CD4-positive, alpha-beta T cell treated with Interleukin-10 for 1 hour (primary cell): Measurements from ENCODE around the gene PAGR1.
A peak's percentile ranks its signal among the peaks of the same experiment; 100 is the strongest.
"Not testable (repeated sequence)": the region's sequence is repeated elsewhere in the genome, so short reads cannot be mapped to it uniquely, and the experiment has no call there.

Source experiments
- DNase-seq: peaks from one replicate; pipeline ENCODE4 v3.0.0-alpha.2; 2020

The PAGR1 gene

GRCh38 chr16:29815793-29816693, at the start of gene PAGR1:
Gene PAGR1, plus strand, starts transcription at chr16:29816152. Its CDS starts 374 bp downstream, at chr16:29816526.
- peak; percentile 100 for DNase-seq

GRCh38 chr16:29766571-29766970, 49.4 kb upstream of the PAGR1 start:
- DNase-seq = no peak

- DNase-seq = no peak
Measured at GRCh38 chr16:29767062-29767461, 48.9 kb upstream of the PAGR1 start.

- no peak for DNase-seq
Measured at GRCh38 chr16:29769507-29769906, 46.4 kb upstream of the PAGR1 start.

GRCh38 chr16:29770250-29770929, 45.6 kb upstream of the PAGR1 start:
- no peak for DNase-seq

- not testable (repeated sequence) for DNase-seq
Measured at GRCh38 chr16:29772330-29772729, 43.6 kb upstream of the PAGR1 start.

- DNase-seq = no peak
Measured at GRCh38 chr16:29774730-29775129, 41.2 kb upstream of the PAGR1 start.

GRCh38 chr16:29775742-29776408, 40.1 kb upstream of the PAGR1 start:
- DNase-seq = no peak

- no peak for DNase-seq
Measured at GRCh38 chr16:29777576-29778350, 38.2 kb upstream of the PAGR1 start, which contains the start of gene ZG16. Gene ZG16, plus strand, starts transcription at chr16:29778256. Its CDS starts 1,011 bp downstream, at chr16:29779267.

- no peak for DNase-seq
Measured at GRCh38 chr16:29779474-29779873, 36.5 kb upstream of the PAGR1 start.

GRCh38 chr16:29783094-29783953, 32.6 kb upstream of the PAGR1 start:
- not testable (repeated sequence) for DNase-seq

- peak; percentile 28 for DNase-seq
Measured at GRCh38 chr16:29784157-29784556, 31.8 kb upstream of the PAGR1 start.

- peak; percentile 81 for DNase-seq
Measured at GRCh38 chr16:29784901-29785500, 31.0 kb upstream of the PAGR1 start.

GRCh38 chr16:29787155-29787554, 28.8 kb upstream of the PAGR1 start:
- DNase-seq = not testable (repeated sequence)

- no peak for DNase-seq
Measured at GRCh38 chr16:29789775-29790182, 26.2 kb upstream of the PAGR1 start.

- peak; percentile 100 for DNase-seq
Measured at GRCh38 chr16:29790183-29790948, 25.6 kb upstream of the PAGR1 start, which contains the start of gene KIF22. Gene KIF22, plus strand, starts transcription at chr16:29790751. Its CDS starts 9 bp downstream, at chr16:29790760.

- DNase-seq = peak; percentile 29
Measured at GRCh38 chr16:29790949-29791844, 24.8 kb upstream of the PAGR1 start.

- DNase-seq = no peak
Measured at GRCh38 chr16:29791845-29792807, 23.8 kb upstream of the PAGR1 start.
